Measurements from ENCODE around the gene SLC27A2. TPM values are rescaled to one million over a fixed set of nuclear protein-coding genes. Genes with fewer than 3 reads are reported as not detected.

The SLC27A2 gene
- total RNA-seq, 6 donors from 2014 or later: 0.66 to 18.2 (median 2.5) TPM

DNA sequence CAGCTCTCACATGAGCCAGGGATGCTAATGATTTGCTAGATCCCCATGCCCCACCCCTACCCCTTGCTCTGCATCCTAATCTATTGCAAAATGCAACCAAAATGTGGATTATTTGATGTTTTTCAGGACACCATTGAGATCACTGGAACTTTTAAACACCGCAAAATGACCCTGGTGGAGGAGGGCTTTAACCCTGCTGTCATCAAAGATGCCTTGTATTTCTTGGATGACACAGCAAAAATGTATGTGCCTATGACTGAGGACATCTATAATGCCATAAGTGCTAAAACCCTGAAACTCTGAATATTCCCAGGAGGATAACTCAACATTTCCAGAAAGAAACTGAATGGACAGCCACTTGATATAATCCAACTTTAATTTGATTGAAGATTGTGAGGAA, 53.8 kb downstream of the SLC27A2 start:
- no peaks in the 10 kb centered on the region for H3K27me3 ChIP-seq
- DNase-seq (no peak), ATAC-seq (ENCODE audit: low FRiP score in 2 of 2) (no peak)
- H3K4me3 ChIP-seq: no peak overlapping the region
- WGBS, 2 donors: 91 to 100% methylated on average over 1 of the region's 1 CpG
- H3K36me3 ChIP-seq: no peaks in the 10 kb centered on the region
- H3K9me3 ChIP-seq: no peaks in the 10 kb centered on the region
- no peak overlapping the region for H3K27ac ChIP-seq
- TF ChIP-seq, protein P1, sequence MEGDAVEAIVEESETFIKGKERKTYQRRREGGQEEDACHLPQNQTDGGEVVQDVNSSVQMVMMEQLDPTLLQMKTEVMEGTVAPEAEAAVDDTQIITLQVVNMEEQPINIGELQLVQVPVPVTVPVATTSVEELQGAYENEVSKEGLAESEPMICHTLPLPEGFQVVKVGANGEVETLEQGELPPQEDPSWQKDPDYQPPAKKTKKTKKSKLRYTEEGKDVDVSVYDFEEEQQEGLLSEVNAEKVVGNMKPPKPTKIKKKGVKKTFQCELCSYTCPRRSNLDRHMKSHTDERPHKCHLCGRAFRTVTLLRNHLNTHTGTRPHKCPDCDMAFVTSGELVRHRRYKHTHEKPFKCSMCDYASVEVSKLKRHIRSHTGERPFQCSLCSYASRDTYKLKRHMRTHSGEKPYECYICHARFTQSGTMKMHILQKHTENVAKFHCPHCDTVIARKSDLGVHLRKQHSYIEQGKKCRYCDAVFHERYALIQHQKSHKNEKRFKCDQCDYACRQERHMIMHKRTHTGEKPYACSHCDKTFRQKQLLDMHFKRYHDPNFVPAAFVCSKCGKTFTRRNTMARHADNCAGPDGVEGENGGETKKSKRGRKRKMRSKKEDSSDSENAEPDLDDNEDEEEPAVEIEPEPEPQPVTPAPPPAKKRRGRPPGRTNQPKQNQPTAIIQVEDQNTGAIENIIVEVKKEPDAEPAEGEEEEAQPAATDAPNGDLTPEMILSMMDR (IDR thresholded peaks at IDR 0.05): no peak
- TF ChIP-seq POLR2AphosphoS5 (IDR thresholded peaks at IDR 0.05) (no peak), EP300 (IDR thresholded peaks at IDR 0.05) (no peak), POLR2A (IDR thresholded peaks at IDR 0.05) (no peak)
- no peaks in the 10 kb centered on the region for H3K4me1 ChIP-seq

DNA sequence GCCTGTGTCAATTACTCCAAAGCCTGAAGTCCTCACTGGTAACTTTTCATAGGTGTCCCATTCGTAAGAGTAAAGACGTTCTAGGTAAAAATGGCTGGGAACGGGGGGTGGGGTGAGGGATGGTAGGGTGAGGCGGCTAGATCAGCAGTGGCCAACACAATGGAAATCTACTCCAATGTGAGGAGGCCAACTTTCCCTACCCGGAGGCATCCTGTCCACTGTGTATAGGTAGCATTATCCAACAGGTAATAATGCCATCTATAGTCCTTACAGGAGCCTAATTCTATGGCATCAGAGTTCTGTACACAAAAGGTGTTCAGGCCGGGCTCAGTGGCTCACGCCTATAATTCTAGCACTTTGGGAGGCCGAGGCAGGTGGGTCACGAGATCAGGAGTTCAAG, 54.4 kb downstream of the SLC27A2 start:
- Histone ChIP-seq H3K27me3 (no peaks in the 10 kb centered on the region), H3K27ac (no peak overlapping the region), H3K36me3 (no peaks in the 10 kb centered on the region), H3K9me3 (no peaks in the 10 kb centered on the region), H3K4me1 (no peaks in the 10 kb centered on the region), H3K4me3 (no peak overlapping the region)
- ATAC-seq (ENCODE audit: low FRiP score in 2 of 2) (no peak), DNase-seq (no peak)
- TF ChIP-seq POLR2A (IDR thresholded peaks at IDR 0.05): no peak
- no peak for TF ChIP-seq POLR2AphosphoS5 (IDR thresholded peaks at IDR 0.05)
- TF ChIP-seq, protein P1 (IDR thresholded peaks at IDR 0.05): no peak
- TF ChIP-seq EP300 (IDR thresholded peaks at IDR 0.05): no peak
- WGBS, 2 donors: 93 to 97% methylated on average over 9 of the region's 9 CpGs

DNA sequence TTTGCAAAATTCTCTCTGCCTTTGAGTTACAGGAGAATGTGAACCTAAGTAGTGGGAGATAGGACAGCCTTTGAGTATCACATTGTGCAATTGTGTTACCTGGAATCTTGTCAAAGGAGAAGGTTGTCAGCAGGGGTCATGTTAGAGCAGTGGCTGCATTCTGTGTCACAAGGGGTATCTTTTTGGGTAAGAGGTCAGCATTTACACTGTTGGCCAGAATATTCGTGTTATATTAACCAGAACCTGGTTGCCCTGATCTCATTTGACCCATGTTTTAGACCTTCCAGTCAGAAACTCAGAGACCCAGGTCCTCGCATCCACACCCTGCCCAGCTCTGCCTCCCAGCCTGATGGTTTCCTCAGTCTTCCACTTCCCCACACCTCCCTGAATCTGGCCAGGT, 56.3 kb downstream of the SLC27A2 start:
- ATAC-seq (ENCODE audit: low FRiP score in 2 of 2) (no peak), DNase-seq (no peak)
- H3K4me3 ChIP-seq: no peak overlapping the region
- no peak overlapping the region for H3K27ac ChIP-seq
- TF ChIP-seq POLR2A (IDR thresholded peaks at IDR 0.05) (no peak), EP300 (IDR thresholded peaks at IDR 0.05) (no peak), POLR2AphosphoS5 (IDR thresholded peaks at IDR 0.05) (no peak)
- no peaks in the 10 kb centered on the region for H3K27me3 ChIP-seq
- 89 to 93% methylated on average over 2 of the region's 2 CpGs for WGBS, 2 donors
- H3K36me3 ChIP-seq: no peaks in the 10 kb centered on the region
- no peaks in the 10 kb centered on the region for H3K4me1 ChIP-seq
- H3K9me3 ChIP-seq: no peaks in the 10 kb centered on the region

DNA sequence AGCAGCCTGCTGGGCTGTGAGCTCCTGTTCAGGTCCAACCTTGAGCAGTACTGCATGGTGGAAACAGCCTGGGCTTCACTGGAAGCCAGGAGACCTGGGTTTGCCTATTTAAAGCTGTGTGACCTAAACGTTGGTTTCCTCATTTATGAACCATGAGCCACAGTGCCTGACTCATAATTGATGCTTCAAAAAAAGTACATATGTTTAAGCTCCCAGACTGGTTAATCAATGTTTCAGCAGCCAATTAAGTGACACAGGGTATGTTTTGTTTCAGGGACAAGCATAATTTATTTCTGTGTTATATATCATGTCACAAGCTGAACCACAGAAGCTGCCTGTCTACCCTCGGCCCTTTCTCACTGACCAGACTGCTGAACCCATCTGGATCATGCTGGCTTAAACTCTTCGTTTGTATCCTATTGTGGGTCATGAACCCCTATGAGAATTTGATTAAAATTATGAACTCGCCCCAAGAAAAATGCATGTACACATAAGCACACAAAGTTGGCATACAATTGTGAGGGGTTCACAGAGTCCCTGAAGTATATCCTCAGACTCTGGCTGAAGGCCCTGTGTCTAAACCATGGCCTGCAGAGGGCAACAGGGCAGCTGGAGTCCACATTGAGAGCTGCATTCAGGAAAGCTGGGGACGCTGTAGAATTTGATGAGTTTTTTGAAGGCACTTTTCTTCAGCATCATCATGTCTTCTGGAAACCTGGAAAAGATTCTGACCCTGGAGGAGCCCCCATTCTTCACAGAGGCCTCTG, 59.9 kb downstream of the SLC27A2 start:
- no peak for DNase-seq
- 68 to 69% methylated on average over 5 of the region's 5 CpGs for WGBS, 2 donors

DNA sequence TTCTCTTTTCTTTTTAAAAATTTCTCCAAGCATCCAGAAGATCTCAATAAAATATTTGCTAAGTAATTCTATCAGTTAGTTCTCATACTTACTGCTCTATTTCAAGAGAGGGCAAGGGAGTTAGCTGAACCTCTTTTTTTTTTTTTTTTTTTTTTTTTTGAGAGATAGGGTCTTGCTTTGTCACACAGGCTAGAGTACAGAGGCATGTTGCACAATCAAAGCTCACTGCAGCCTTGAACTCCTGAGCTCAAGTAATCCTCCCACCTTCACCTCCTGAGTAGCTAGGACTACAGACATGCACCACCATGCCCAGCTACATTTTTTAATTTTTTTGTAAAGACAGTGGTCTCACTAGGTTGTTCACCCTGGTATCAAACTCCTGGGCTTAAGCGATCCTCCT, 62.2 kb downstream of the SLC27A2 start:
- H3K9me3 ChIP-seq: no peaks in the 10 kb centered on the region

More for the DNA sequence above, 59.9 kb downstream of the SLC27A2 start:
- Histone ChIP-seq H3K4me1 (no peaks in the 10 kb centered on the region), H3K4me3 (no peak overlapping the region), H3K27ac (no peak overlapping the region), H3K27me3 (no peaks in the 10 kb centered on the region), H3K36me3 (no peaks in the 10 kb centered on the region), H3K9me3 (no peaks in the 10 kb centered on the region)
- ATAC-seq (ENCODE audit: low FRiP score in 2 of 2): no peak
- TF ChIP-seq, protein P1 (IDR thresholded peaks at IDR 0.05): no peak

More for the DNA sequence above, 62.2 kb downstream of the SLC27A2 start:
- 96 to 100% methylated on average over 1 of the region's 1 CpG for WGBS, 2 donors
- Histone ChIP-seq H3K36me3 (no peaks in the 10 kb centered on the region), H3K27me3 (no peaks in the 10 kb centered on the region), H3K4me1 (peaks cover 0 to 10% (median 0%) of the 10 kb centered on the region in 4 donors), H3K4me3 (no peak overlapping the region), H3K27ac (no peak overlapping the region)
- TF ChIP-seq POLR2A (IDR thresholded peaks at IDR 0.05) (no peak), EP300 (IDR thresholded peaks at IDR 0.05) (no peak), POLR2AphosphoS5 (IDR thresholded peaks at IDR 0.05) (no peak)
- TF ChIP-seq, protein P1 (IDR thresholded peaks at IDR 0.05): no peak
- ATAC-seq (ENCODE audit: low FRiP score in 2 of 2): no peak
- DNase-seq: no peak
